IMR-90 (cell line): ENCODE measurements around the gene KCNJ10. TPM values are rescaled to one million over a fixed set of nuclear protein-coding genes. Genes with fewer than 3 reads are reported as not detected.

Experiments used
- ATAC-seq: fragments of 200-7000 bp; cut with Tn5 transposase; 2 replicates; pipeline ENCODE4 v1.9.1; 2020; ENCODE audit warnings: low read depth, mild to moderate bottlenecking, moderate library complexity
- BruUV-seq: library from RNA; stranded (reverse); fragments of 400-500 nt; replicated peaks from 2 replicates; lab custom pipeline; 2021; lab: Mats Ljungman, UMichigan
- CTCF ChIA-PET: fragments of 300-600 bp; formaldehyde crosslinking; extraction: SDS; loops from one replicate; lab custom pipeline; 2021; ENCODE audit warnings: antibody characterized with exemption; lab: Yijun Ruan, JAX
- POLR2A ChIA-PET: fragments of 300-600 bp; sonication (Branson Sonifier 250); formaldehyde crosslinking; loops from one replicate; lab custom pipeline; 2022; ENCODE audit warnings: antibody characterized with exemption; ENCODE audit not compliant: unreplicated experiment; lab: Charles Lee
- DNase-seq: peaks from one replicate; pipeline ENCODE4 v3.0.0; 2013
- H2AFZ ChIP-seq: replicated peaks from 2 replicates; pipeline ENCODE3; 2013; ENCODE audit warnings: low read length, mild to moderate bottlenecking; ENCODE audit not compliant: poor library complexity
- H2AK5ac ChIP-seq: 2 replicates; pipeline ENCODE4 v1.6.1; 2013; ENCODE audit warnings: low read depth, low read length, inconsistent platforms
- H2AK9ac ChIP-seq: replicated peaks from 2 replicates; pipeline ENCODE3; 2013; ENCODE audit warnings: mild to moderate bottlenecking, low read depth, low read length, moderate library complexity; ENCODE audit not compliant: poor library complexity
- H2BK120ac ChIP-seq: 2 replicates; pipeline ENCODE4 v1.6.1; 2013; ENCODE audit warnings: low read depth, low read length, inconsistent platforms
- H2BK15ac ChIP-seq: 3 replicates; pipeline ENCODE4 v1.6.1; 2013; ENCODE audit warnings: low read depth, low read length, inconsistent platforms
- H2BK20ac ChIP-seq: 2 replicates; pipeline ENCODE4 v1.6.1; 2013; ENCODE audit warnings: low read depth, mild to moderate bottlenecking, inconsistent platforms, low read length, moderate library complexity
- H2BK5ac ChIP-seq: 2 replicates; pipeline ENCODE4 v1.6.1; 2013; ENCODE audit warnings: mild to moderate bottlenecking, low read depth, low read length, inconsistent platforms; ENCODE audit not compliant: poor library complexity, severe bottlenecking
- H3K14ac ChIP-seq: replicated peaks from 2 replicates; pipeline ENCODE4 v1.6.1; 2013; ENCODE audit warnings: low read depth, low read length, inconsistent platforms
- H3K18ac ChIP-seq: 2 replicates; pipeline ENCODE4 v1.6.1; 2013; ENCODE audit warnings: low read depth, low read length, control low read depth
- H3K23ac ChIP-seq: 2 replicates; pipeline ENCODE4 v1.6.1; 2013; ENCODE audit warnings: low read depth, low read length, inconsistent platforms
- H3K27ac ChIP-seq: 2 replicates; pipeline ENCODE4 v1.5.1; 2013; ENCODE audit warnings: mild to moderate bottlenecking, control low read depth, low read length; ENCODE audit not compliant: insufficient read depth
- H3K27me3 ChIP-seq: 2 replicates; pipeline ENCODE4 v1.6.1; 2013; ENCODE audit warnings: low read length; ENCODE audit not compliant: control insufficient read depth, insufficient read depth
- H3K36me3 ChIP-seq: 2 replicates; pipeline ENCODE4 v1.6.1; 2013; ENCODE audit warnings: low read length, mixed read lengths; ENCODE audit not compliant: control insufficient read depth, insufficient read depth
- H3K4ac ChIP-seq: 2 replicates; pipeline ENCODE4 v1.6.1; 2013; ENCODE audit warnings: low read depth, low read length, inconsistent platforms
- H3K4me1 ChIP-seq: 2 replicates; pipeline ENCODE4 v1.6.1; 2013; ENCODE audit warnings: low read length, mixed read lengths; ENCODE audit not compliant: control insufficient read depth, insufficient read depth
- H3K4me2 ChIP-seq: 2 replicates; pipeline ENCODE4 v1.6.1; 2013; ENCODE audit warnings: low read depth, mild to moderate bottlenecking, control low read depth, low read length, moderate library complexity
- H3K4me3 ChIP-seq: 2 replicates; pipeline ENCODE4 v1.5.1; 2013; ENCODE audit warnings: low read depth, mild to moderate bottlenecking, control low read depth, low read length, moderate library complexity; ENCODE audit not compliant: insufficient read depth
- H3K56ac ChIP-seq: 2 replicates; pipeline ENCODE4 v1.6.1; 2013; ENCODE audit warnings: low read length, inconsistent platforms; ENCODE audit not compliant: insufficient read depth; ENCODE audit errors: extremely low read depth
- H3K79me1 ChIP-seq, 2 experiments: 2 replicates each; pipeline ENCODE4 v1.6.1; 2013; ENCODE audit warnings: low read length in 2 of 2, inconsistent platforms in 1 of 2, low read depth in 1 of 2
- H3K9ac ChIP-seq: 2 replicates; pipeline ENCODE4 v1.6.1; 2013; ENCODE audit warnings: low read depth, low read length, control low read depth
- H3K9me1 ChIP-seq: 2 replicates; pipeline ENCODE4 v1.6.1; 2013; ENCODE audit warnings: low read length, inconsistent platforms; ENCODE audit not compliant: insufficient read depth
- H3K9me3 ChIP-seq: 2 replicates; pipeline ENCODE4 v1.6.1; 2013; ENCODE audit warnings: low read length; ENCODE audit not compliant: control insufficient read depth, insufficient read depth
- H4K20me1 ChIP-seq: 2 replicates; pipeline ENCODE4 v1.6.1; 2013; ENCODE audit warnings: low read length, inconsistent platforms; ENCODE audit not compliant: insufficient read depth
- H4K5ac ChIP-seq: 2 replicates; pipeline ENCODE4 v1.6.1; 2013; ENCODE audit warnings: mild to moderate bottlenecking, low read depth, low read length, control low read depth
- H4K8ac ChIP-seq, 2 experiments: 2 replicates each; pipeline ENCODE4 v1.6.1; 2013; ENCODE audit warnings: low read depth in 2 of 2, low read length in 2 of 2, control low read depth in 1 of 2, inconsistent platforms in 1 of 2
- H4K91ac ChIP-seq: 2 replicates; pipeline ENCODE4 v1.6.1; 2013; ENCODE audit warnings: low read depth, low read length, inconsistent platforms; ENCODE audit not compliant: insufficient read depth
- CEBPB ChIP-seq: IDR thresholded peaks from 2 replicates; pipeline ENCODE4 v1.6.1; 2012; ENCODE audit warnings: low read depth, low read length, improper control_type of control experiment
- USF2 ChIP-seq: fragments of 150-350 bp; IDR thresholded peaks from 2 replicates; pipeline ENCODE4 v1.6.1; 2017; ENCODE audit warnings: mild to moderate bottlenecking, antibody characterized with exemption, low read length, low read depth
- WGBS, 2 experiments: methylation state at CpG; one replicate each; pipeline versions ENCODE4 v1.1.5 to v1.1.7; 2013; ENCODE audit warnings: missing lambda C conversion rate in 2 of 2; ENCODE audit not compliant: insufficient read length in 1 of 2; ENCODE audit errors: extremely low coverage in 2 of 2; 5-methylcytosine and 5-hydroxymethylcytosine counted together
- dilution Hi-C: fragments of 300-500 bp; cut with HindIII; formaldehyde crosslinking; loops from one replicate; pipeline ENCODE4 v1.14.3; 2018; ENCODE audit warnings: low sequenced_read_pairs; ENCODE audit not compliant: unreplicated experiment
- in situ Hi-C: fragments of 300-500 bp; cut with MboI; formaldehyde crosslinking; loops from 3 replicates; pipeline ENCODE4 v1.14.3; 2019; ENCODE audit warnings: low sequenced_read_pairs, inconsistent platforms, mixed read lengths
- intact Hi-C: fragments of 100-400 bp; cut with micrococcal nuclease; formaldehyde crosslinking; loops from 2 replicates; pipeline ENCODE4 v1.10.0; 2022
- polyA plus RNA-seq, 3 experiments: library from polyadenylated mRNA; depleted of rRNA; stranded (reverse); fragments of >200 nt; gene quantifications; 2 replicates each; pipeline ENCODE4 v1.2.3, GENCODE V29; 2012; ENCODE audit warnings: low replicate concordance in 1 of 3
- total RNA-seq: library from RNA; depleted of rRNA; stranded (reverse); fragments of >200 nt; gene quantifications from 2 replicates; pipeline ENCODE4 v1.2.3, GENCODE V29; 2012

KCNJ10 gene
- total and polyA plus RNA-seq, 2 of the 4 experiments (the other 2 are of a cell fraction), result not detected

- no TSS peak for BruUV-seq
- CTCF ChIA-PET, result interaction anchor here (1.2 kb wide), 1 partner anchor 18 kb away, joined by 3 read pairs; no protein-coding TSS in a partner anchor
- H2BK20ac ChIP-seq, result no peak overlapping the region
- no peak for DNase-seq
- no peaks in the 10 kb centered on the region for H4K20me1 ChIP-seq
- H3K9me1 ChIP-seq, result no peaks in the 10 kb centered on the region
- no peak overlapping the region for H4K5ac ChIP-seq
- H2BK15ac ChIP-seq, result no peak overlapping the region
- H3K27me3 ChIP-seq, result peaks cover 69% of the 10 kb centered on the region
- H2BK5ac ChIP-seq, result no peak overlapping the region
- H3K79me1 ChIP-seq, result no peaks in the 10 kb centered on the region
- POLR2A ChIA-PET, result no interaction called here
- dilution Hi-C loops, result no loop called here
- no peak overlapping the region for H2AK5ac ChIP-seq
- in situ Hi-C loops, result no loop called here
- H3K18ac ChIP-seq, result no peak overlapping the region
- no peaks in the 10 kb centered on the region for H3K36me3 ChIP-seq
- H3K9me3 ChIP-seq, result no peaks in the 10 kb centered on the region
- no peaks in the 10 kb centered on the region for H3K4me1 ChIP-seq
- no peak overlapping the region for H2BK120ac ChIP-seq
- H3K4me2 ChIP-seq, result no peak overlapping the region
- H2AK9ac ChIP-seq, result no peak overlapping the region
- H3K4me3 ChIP-seq, result no peak overlapping the region
- ATAC-seq, result no peak
- H3K9ac ChIP-seq, result no peak overlapping the region
- H2AFZ ChIP-seq, result no peak overlapping the region
- no peak overlapping the region for H3K27ac ChIP-seq
- no peak overlapping the region for H4K91ac ChIP-seq
- H3K56ac ChIP-seq, result no peak overlapping the region
- TF ChIP-seq USF2, result no peak
- peak; percentile 39; the same call in 1 of the 2 replicates for TF ChIP-seq CEBPB
- no peak overlapping the region for H4K8ac ChIP-seq
- no peak overlapping the region for H3K14ac ChIP-seq
- H3K23ac ChIP-seq, result no peak overlapping the region
- WGBS, 2 experiments, result no CpG with 5 or more reads among the region's 3 CpGs
- intact Hi-C loops, result no loop called here
- no peak overlapping the region for H3K4ac ChIP-seq
Measured at GRCh38 chr1:160064164-160064563, 5.8 kb downstream of the KCNJ10 start.
